IMR-90 (cell line): ENCODE data around the gene TGDS.

Source experiments
- POLR2A ChIP-seq: IDR thresholded peaks from 2 replicates; pipeline ENCODE4 v1.6.1; 2012; ENCODE audit warnings: mild to moderate bottlenecking, low read depth, low read length
- RCOR1 ChIP-seq: IDR thresholded peaks from 2 replicates; pipeline ENCODE4 v1.6.1; 2012; ENCODE audit warnings: mild to moderate bottlenecking, low read length, improper control_type of control experiment; ENCODE audit not compliant: insufficient replicate concordance
- TF ChIP-seq, protein P1 (sequence below): conservative IDR thresholded peaks from 2 replicates; pipeline ENCODE4 v1.5.1; 2012; ENCODE audit warnings: mild to moderate bottlenecking, low read depth, low read length, improper control_type of control experiment
- TF ChIP-seq, protein P2 (sequence below): fragments of 150-350 bp; IDR thresholded peaks from 2 replicates; pipeline ENCODE4 v1.6.1; 2017; ENCODE audit warnings: mild to moderate bottlenecking, antibody characterized with exemption, low read length, low read depth
- TF ChIP-seq, protein P3 (sequence below): fragments of 150-350 bp; IDR thresholded peaks from 2 replicates; pipeline ENCODE4 v1.6.1; 2016; ENCODE audit warnings: low read depth, mild to moderate bottlenecking, low read length, moderate library complexity, borderline replicate concordance

DNA sequence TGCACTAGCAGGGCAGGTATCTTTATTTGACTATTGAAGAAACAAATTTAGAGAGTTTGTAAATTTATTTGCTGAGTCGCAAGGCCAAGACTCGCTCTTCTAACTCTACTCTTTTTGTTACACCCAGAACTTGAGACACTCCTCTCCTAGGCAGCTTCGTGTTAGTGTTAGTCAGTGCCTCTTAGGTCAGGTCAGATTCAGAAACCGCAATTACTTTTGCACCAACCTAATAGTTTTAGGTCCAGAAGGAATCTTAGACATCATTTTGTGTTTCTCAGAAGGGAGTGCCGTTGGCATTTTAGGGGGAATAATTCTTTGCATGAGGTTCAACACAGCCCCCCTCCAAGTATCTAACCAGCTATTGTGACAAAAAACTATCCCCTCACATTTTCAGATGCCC is 14.5 kb upstream of the TGDS start:
- TF ChIP-seq, protein P1, sequence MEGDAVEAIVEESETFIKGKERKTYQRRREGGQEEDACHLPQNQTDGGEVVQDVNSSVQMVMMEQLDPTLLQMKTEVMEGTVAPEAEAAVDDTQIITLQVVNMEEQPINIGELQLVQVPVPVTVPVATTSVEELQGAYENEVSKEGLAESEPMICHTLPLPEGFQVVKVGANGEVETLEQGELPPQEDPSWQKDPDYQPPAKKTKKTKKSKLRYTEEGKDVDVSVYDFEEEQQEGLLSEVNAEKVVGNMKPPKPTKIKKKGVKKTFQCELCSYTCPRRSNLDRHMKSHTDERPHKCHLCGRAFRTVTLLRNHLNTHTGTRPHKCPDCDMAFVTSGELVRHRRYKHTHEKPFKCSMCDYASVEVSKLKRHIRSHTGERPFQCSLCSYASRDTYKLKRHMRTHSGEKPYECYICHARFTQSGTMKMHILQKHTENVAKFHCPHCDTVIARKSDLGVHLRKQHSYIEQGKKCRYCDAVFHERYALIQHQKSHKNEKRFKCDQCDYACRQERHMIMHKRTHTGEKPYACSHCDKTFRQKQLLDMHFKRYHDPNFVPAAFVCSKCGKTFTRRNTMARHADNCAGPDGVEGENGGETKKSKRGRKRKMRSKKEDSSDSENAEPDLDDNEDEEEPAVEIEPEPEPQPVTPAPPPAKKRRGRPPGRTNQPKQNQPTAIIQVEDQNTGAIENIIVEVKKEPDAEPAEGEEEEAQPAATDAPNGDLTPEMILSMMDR, result no peak
- TF ChIP-seq, protein P2, sequence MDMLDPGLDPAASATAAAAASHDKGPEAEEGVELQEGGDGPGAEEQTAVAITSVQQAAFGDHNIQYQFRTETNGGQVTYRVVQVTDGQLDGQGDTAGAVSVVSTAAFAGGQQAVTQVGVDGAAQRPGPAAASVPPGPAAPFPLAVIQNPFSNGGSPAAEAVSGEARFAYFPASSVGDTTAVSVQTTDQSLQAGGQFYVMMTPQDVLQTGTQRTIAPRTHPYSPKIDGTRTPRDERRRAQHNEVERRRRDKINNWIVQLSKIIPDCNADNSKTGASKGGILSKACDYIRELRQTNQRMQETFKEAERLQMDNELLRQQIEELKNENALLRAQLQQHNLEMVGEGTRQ, result no peak
- no peak for TF ChIP-seq POLR2A
- no peak for TF ChIP-seq RCOR1
- TF ChIP-seq, protein P3, sequence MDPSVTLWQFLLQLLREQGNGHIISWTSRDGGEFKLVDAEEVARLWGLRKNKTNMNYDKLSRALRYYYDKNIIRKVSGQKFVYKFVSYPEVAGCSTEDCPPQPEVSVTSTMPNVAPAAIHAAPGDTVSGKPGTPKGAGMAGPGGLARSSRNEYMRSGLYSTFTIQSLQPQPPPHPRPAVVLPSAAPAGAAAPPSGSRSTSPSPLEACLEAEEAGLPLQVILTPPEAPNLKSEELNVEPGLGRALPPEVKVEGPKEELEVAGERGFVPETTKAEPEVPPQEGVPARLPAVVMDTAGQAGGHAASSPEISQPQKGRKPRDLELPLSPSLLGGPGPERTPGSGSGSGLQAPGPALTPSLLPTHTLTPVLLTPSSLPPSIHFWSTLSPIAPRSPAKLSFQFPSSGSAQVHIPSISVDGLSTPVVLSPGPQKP, result no peak
